Sigmoid colon (tissue), 7 donors: ENCODE measurements around the gene STAMBPL1. TPM values are rescaled to one million over a fixed set of nuclear protein-coding genes. Genes with fewer than 3 reads are reported as not detected.

ENCODE experiments used
- DNase-seq: peaks from one replicate; pipeline ENCODE4 v3.0.0-alpha.2; 2019
- H3K27ac ChIP-seq, 4 donors: fragments of 200-600 bp; sonication (generic); one replicate each; pipeline ENCODE4 v1.5.1; 2016 to 2019; ENCODE audit warnings: mild to moderate bottlenecking in 1 of 4
- H3K27me3 ChIP-seq, 3 donors: fragments of 200-600 bp; sonication (generic); one replicate each; pipeline ENCODE4 v1.5.1; 2019; ENCODE audit warnings: mild to moderate bottlenecking in 1 of 3
- H3K36me3 ChIP-seq, 4 donors: fragments of 200-600 bp; sonication (generic); one replicate each; pipeline ENCODE4 v1.5.1; 2016 to 2019
- H3K4me1 ChIP-seq, 4 donors: fragments of 200-600 bp; sonication (generic); one replicate each; pipeline ENCODE4 v1.5.1; 2017 to 2019
- H3K4me3 ChIP-seq, 4 donors: fragments of 200-600 bp; sonication (generic); one replicate each; pipeline ENCODE4 v1.5.1; 2017 to 2019; ENCODE audit warnings: mild to moderate bottlenecking in 2 of 4, moderate library complexity in 1 of 4
- H3K9me3 ChIP-seq, 4 donors: fragments of 200-600 bp in 3 of 4; sonication (generic) in 3 of 4; one replicate each; pipeline versions ENCODE4 v1.5.1 to v1.6.1; 2013 to 2019
- EP300 ChIP-seq, 4 donors: sonication (generic); formaldehyde crosslinking; IDR thresholded peaks; one replicate each; pipeline ENCODE4 v1.6.1; 2017; ENCODE audit warnings: antibody characterized with exemption in 4 of 4
- POLR2A ChIP-seq, 2 donors: fragments of 450-650 bp; IDR thresholded peaks; one replicate each; pipeline ENCODE4 v1.6.1; 2016; ENCODE audit warnings: antibody characterized with exemption in 2 of 2, mild to moderate bottlenecking in 2 of 2, moderate library complexity in 2 of 2
- POLR2AphosphoS5 ChIP-seq, 4 donors: sonication (generic); formaldehyde crosslinking; IDR thresholded peaks; one replicate each; pipeline ENCODE4 v1.6.1; 2017; ENCODE audit warnings: antibody characterized with exemption in 4 of 4
- WGBS, 2 donors: extraction: QIAGEN DNeasy Blood & Tissue Kit; methylation state at CpG; one replicate each; pipeline ENCODE4 v1.1.7; 2013; 5-methylcytosine and 5-hydroxymethylcytosine counted together
- intact Hi-C: fragments of 100-400 bp; cut with DNase I; formaldehyde crosslinking; loops from one replicate; pipeline ENCODE4 v1.15.1; 2023
- polyA plus RNA-seq, 3 donors: library from polyadenylated mRNA; stranded (reverse); fragments of 200-250 nt; gene quantifications; one replicate each; pipeline ENCODE4 v1.2.3, GENCODE V29; 2013
- total RNA-seq, 4 donors: library from RNA; depleted of rRNA; stranded (reverse); fragments of >200 nt; gene quantifications; one replicate each; pipeline ENCODE4 v1.1.0, GENCODE V29; 2016
- TF ChIP-seq, protein P1 (sequence below), 4 experiments: fragments of 450-650 bp in 3 of 4; fragments of 200-600 bp in 1 of 4; IDR thresholded peaks; one replicate each; pipeline ENCODE4 v1.5.1; 2016 to 2019; ENCODE audit warnings: antibody characterized with exemption in 4 of 4, mild to moderate bottlenecking in 3 of 4, moderate library complexity in 2 of 4
- donor health status: healthy with polysubstance abuse.
- donor health status: Bipolar disorder and iron deficiency.
- donor health status: healthy.

The STAMBPL1 gene
- total and polyA plus RNA-seq, 7 donors, result 9.0 to 29.6 (median 11.0) TPM

DNA sequence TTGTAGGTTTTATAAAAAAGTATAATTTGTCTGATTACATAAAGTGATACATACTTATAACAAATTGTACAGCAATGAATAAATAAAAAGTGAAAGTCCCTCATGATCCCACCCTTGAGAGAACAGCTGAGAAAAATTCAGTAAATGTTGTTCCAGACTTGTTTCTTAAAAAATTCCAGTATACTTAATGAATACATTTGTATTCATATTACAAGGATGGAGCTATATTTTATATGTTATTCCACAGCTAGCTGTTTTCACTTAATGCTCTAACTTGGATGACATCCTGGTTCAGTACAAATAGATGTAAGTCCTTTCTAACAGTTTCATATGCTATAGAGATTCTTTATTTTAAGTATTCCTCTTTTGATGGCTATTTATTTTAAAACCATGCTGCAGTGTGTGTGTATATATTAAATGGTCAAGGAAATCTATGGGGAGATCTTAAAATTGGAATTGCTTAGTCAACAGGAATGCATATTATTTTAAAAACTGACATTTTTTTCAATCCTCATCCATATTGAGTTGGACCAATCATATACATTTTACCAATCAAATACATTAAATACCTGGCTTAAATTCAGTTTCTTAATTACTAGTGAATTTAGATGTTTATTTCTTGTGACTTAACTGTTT lies 8.9 kb downstream of the STAMBPL1 start:
- no peak overlapping the region for H3K27ac ChIP-seq
- no peaks in the 10 kb centered on the region for H3K36me3 ChIP-seq
- H3K27me3 ChIP-seq, result no peaks in the 10 kb centered on the region
- intact Hi-C loops, result no loop called here
- H3K4me3 ChIP-seq, result no peak overlapping the region
- TF ChIP-seq POLR2A (IDR thresholded peaks at IDR 0.05) (no peak), POLR2AphosphoS5 (IDR thresholded peaks at IDR 0.05) (no peak)
- TF ChIP-seq, protein P1, sequence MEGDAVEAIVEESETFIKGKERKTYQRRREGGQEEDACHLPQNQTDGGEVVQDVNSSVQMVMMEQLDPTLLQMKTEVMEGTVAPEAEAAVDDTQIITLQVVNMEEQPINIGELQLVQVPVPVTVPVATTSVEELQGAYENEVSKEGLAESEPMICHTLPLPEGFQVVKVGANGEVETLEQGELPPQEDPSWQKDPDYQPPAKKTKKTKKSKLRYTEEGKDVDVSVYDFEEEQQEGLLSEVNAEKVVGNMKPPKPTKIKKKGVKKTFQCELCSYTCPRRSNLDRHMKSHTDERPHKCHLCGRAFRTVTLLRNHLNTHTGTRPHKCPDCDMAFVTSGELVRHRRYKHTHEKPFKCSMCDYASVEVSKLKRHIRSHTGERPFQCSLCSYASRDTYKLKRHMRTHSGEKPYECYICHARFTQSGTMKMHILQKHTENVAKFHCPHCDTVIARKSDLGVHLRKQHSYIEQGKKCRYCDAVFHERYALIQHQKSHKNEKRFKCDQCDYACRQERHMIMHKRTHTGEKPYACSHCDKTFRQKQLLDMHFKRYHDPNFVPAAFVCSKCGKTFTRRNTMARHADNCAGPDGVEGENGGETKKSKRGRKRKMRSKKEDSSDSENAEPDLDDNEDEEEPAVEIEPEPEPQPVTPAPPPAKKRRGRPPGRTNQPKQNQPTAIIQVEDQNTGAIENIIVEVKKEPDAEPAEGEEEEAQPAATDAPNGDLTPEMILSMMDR (IDR thresholded peaks at IDR 0.05), result no peak
- peaks cover 0 to 9% (median 0%) of the 10 kb centered on the region in 4 donors for H3K4me1 ChIP-seq
- no peak for DNase-seq
- H3K9me3 ChIP-seq, result no peaks in the 10 kb centered on the region

DNA sequence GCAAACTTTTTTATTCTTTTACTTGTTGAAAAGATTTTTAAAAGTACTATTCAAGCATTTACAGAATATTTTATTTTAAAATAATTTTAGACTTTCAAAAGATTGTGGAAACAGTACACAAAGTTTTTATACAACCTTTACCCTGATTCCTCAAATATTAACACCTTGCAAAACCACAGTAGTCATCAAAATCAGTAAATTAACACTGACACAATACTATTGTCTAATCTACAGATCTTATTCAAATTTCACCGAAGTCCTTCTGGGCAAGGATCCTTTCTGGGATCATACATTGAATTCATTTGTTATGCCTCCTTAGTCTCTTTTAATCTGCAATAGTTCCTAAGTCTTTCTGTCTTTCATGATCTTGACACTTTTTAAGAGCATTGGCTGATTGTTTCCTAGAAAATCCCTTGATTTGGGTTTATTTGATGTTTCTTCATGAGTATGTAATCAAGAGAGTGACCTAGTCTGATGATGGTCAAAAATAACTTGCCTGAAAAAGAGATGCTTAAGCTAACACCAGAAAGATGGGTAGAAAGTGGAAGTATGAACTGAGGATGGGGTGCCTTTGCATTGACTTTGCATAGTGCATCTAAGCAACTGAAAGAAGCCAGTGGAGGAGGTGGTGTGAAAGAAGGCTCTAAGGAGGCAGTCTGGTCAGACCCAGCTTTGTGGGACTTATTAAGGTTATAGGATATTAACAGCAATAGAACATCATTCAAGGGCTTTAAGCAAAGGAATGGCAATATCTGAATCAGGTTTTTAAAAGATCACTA lies 9.7 kb downstream of the STAMBPL1 start:
- H3K4me3 ChIP-seq, result no peak overlapping the region
- H3K36me3 ChIP-seq, result no peaks in the 10 kb centered on the region
- H3K4me1 ChIP-seq, result peaks cover 0 to 14% (median 0%) of the 10 kb centered on the region in 4 donors
- DNase-seq, result no peak
- no peaks in the 10 kb centered on the region for H3K27me3 ChIP-seq
- no peaks in the 10 kb centered on the region for H3K9me3 ChIP-seq
- intact Hi-C loops, result no loop called here
- TF ChIP-seq POLR2A (IDR thresholded peaks at IDR 0.05) (no peak), EP300 (IDR thresholded peaks at IDR 0.05) (no peak), POLR2AphosphoS5 (IDR thresholded peaks at IDR 0.05) (no peak)
- TF ChIP-seq, protein P1 (IDR thresholded peaks at IDR 0.05), result no peak
- WGBS, 2 donors, result 88 to 94% methylated on average over 1 of the region's 1 CpG
- H3K27ac ChIP-seq, result no peak overlapping the region

DNA sequence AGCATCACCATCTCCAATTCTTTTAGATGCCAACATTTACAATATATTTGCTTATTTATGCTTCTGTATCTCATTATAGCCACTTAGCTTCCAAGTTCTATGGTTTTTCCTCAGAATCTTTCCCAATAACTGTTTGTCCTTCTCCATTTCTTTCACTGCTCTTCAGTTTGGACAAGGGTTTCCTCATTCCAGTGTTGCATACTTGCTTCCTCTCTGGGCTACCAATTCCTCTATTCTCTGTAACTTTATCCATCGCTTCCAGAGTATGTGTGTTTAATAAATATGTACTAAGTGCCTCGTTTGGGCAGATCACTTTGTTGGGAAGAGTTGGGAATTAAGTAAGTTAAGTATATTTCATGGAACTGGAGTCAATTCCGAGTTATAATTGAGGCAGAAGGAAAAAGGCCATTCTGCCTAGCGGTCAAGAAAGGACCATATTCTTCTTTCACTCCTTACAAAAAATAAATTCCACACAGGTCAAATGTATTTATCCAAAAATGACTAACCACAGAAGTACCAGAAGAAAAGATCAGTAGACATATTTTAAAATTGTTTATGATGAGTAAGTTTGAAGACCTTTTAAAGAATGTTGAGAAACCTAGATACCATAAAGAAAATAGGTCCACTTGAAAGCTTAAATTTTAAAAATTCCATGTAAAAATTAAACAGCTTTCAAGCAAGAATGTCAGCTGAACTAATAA lies 10.8 kb downstream of the STAMBPL1 start:
- intact Hi-C loops, result no loop called here
- H3K4me1 ChIP-seq, result peaks cover 0 to 14% (median 0%) of the 10 kb centered on the region in 4 donors

DNA sequence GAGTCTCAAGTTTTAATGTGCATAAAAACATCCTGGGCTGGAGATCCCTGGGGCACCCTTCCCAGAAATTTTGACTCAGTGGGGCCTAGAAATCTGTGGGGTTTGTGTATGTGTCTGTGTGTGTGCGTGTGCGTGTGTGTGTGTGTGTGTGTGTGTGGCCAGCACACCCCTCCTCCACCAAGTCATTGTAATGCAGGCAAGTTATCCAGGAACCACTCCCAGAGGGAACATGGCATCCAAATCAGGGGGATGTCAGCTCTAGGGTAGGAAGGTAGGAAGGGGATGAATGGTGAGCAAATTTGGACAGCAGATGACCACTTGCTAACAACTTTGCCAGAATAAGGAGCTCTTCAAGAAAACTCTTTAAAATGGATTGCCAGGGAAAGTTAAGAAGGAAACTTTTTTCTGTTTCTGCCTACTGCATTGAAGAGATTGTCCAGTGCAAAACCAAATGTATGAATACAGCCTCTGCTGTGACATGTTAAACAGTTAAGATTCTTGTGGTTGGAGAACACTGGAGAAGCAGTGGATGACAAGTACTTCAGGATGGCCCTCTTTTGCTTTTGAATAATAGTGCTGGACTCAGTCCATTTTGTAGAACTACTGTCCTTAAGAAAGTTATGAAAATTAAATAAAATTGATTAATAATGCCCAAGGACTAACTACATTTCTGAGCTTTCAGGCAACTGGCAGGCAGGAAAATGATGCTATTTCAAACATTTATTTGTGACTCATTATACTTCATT lies 12.3 kb downstream of the STAMBPL1 start:
- WGBS, 2 donors, result 79 to 84% methylated on average over 2 of the region's 2 CpGs
- intact Hi-C loops, result no loop called here
- H3K4me3 ChIP-seq, result no peak overlapping the region
- H3K36me3 ChIP-seq, result no peaks in the 10 kb centered on the region
- no peaks in the 10 kb centered on the region for H3K9me3 ChIP-seq
- no peaks in the 10 kb centered on the region for H3K27me3 ChIP-seq
- no peak for DNase-seq
- H3K27ac ChIP-seq, result peak overlapping the region in 2 of 4 donors; percentile 48 to 49
- TF ChIP-seq POLR2A (IDR thresholded peaks at IDR 0.05) (no peak), EP300 (IDR thresholded peaks at IDR 0.05) (no peak), POLR2AphosphoS5 (IDR thresholded peaks at IDR 0.05) (no peak)
- TF ChIP-seq, protein P1 (IDR thresholded peaks at IDR 0.05), result no peak
- H3K4me1 ChIP-seq, result peaks cover 0 to 25% (median 4%) of the 10 kb centered on the region in 4 donors

More for the DNA sequence above, 10.8 kb downstream of the STAMBPL1 start:
- 91 to 92% methylated on average over 4 of the region's 4 CpGs for WGBS, 2 donors
- H3K27me3 ChIP-seq, result no peaks in the 10 kb centered on the region
- H3K9me3 ChIP-seq, result no peaks in the 10 kb centered on the region
- H3K36me3 ChIP-seq, result no peaks in the 10 kb centered on the region
- TF ChIP-seq EP300 (IDR thresholded peaks at IDR 0.05) (no peak), POLR2A (IDR thresholded peaks at IDR 0.05) (no peak), POLR2AphosphoS5 (IDR thresholded peaks at IDR 0.05) (no peak)
- TF ChIP-seq, protein P1 (IDR thresholded peaks at IDR 0.05), result no peak
- H3K4me3 ChIP-seq, result no peak overlapping the region
- no peak for DNase-seq
- H3K27ac ChIP-seq, result no peak overlapping the region
